HCEC 1CT (cell line): ENCODE results near the gene USB1.
A peak's percentile ranks its signal among the peaks of the same experiment; 100 is the strongest.

ENCODE experiments used
- DNase-seq: peaks from one replicate; pipeline ENCODE4 v3.0.0-alpha.2; 2017

Gene USB1

GRCh38 chr16:58000706-58001676 lies at the start of gene USB1:
TSS of gene USB1 (plus strand) at chr16:58001407. CDS start at chr16:58001484, 77 bp downstream.
- DNase-seq = peak; percentile 74

GRCh38 chr16:57952909-57953308 lies 48.3 kb upstream of the USB1 start:
- no peak for DNase-seq

GRCh38 chr16:57953857-57954256 lies 47.4 kb upstream of the USB1 start:
- DNase-seq = no peak

- no peak for DNase-seq
Observed at GRCh38 chr16:57955572-57956188, 45.5 kb upstream of the USB1 start.

- DNase-seq = no peak
Observed at GRCh38 chr16:57956270-57956808, 44.9 kb upstream of the USB1 start.

GRCh38 chr16:57956924-57957672 lies 44.1 kb upstream of the USB1 start:
- no peak for DNase-seq

GRCh38 chr16:57957673-57958392 lies 43.4 kb upstream of the USB1 start:
- no peak for DNase-seq

GRCh38 chr16:57958544-57958943 lies 42.7 kb upstream of the USB1 start:
- no peak for DNase-seq

GRCh38 chr16:57959121-57959520 lies 42.1 kb upstream of the USB1 start:
- DNase-seq = no peak

- DNase-seq = no peak
Observed at GRCh38 chr16:57959804-57960203, 41.4 kb upstream of the USB1 start.

GRCh38 chr16:57960310-57960709 lies 40.9 kb upstream of the USB1 start:
- no peak for DNase-seq

- no peak for DNase-seq
Observed at GRCh38 chr16:57960826-57961472, 40.3 kb upstream of the USB1 start.

GRCh38 chr16:57961538-57961937 lies 39.7 kb upstream of the USB1 start:
- DNase-seq = no peak

GRCh38 chr16:57962046-57962445 lies 39.2 kb upstream of the USB1 start:
- DNase-seq = no peak

GRCh38 chr16:57962756-57963155 lies 38.5 kb upstream of the USB1 start:
- DNase-seq = no peak

- no peak for DNase-seq
Observed at GRCh38 chr16:57964157-57964700, 37.0 kb upstream of the USB1 start.

- DNase-seq = no peak
Observed at GRCh38 chr16:57966204-57966771, 34.9 kb upstream of the USB1 start.

- no peak for DNase-seq
Observed at GRCh38 chr16:57966986-57967385, 34.2 kb upstream of the USB1 start.

- no peak for DNase-seq
Observed at GRCh38 chr16:57967916-57968315, 33.3 kb upstream of the USB1 start.

- no peak for DNase-seq
Observed at GRCh38 chr16:57969451-57970123, 31.6 kb upstream of the USB1 start.

- DNase-seq = no peak
Observed at GRCh38 chr16:57970319-57970718, 30.9 kb upstream of the USB1 start.
